Measurements from ENCODE around the gene PROSER3.
"Not testable (repeated sequence)": the region's sequence is repeated elsewhere in the genome, so short reads cannot be mapped to it uniquely, and the experiment has no call there.

The PROSER3 gene

DNA sequence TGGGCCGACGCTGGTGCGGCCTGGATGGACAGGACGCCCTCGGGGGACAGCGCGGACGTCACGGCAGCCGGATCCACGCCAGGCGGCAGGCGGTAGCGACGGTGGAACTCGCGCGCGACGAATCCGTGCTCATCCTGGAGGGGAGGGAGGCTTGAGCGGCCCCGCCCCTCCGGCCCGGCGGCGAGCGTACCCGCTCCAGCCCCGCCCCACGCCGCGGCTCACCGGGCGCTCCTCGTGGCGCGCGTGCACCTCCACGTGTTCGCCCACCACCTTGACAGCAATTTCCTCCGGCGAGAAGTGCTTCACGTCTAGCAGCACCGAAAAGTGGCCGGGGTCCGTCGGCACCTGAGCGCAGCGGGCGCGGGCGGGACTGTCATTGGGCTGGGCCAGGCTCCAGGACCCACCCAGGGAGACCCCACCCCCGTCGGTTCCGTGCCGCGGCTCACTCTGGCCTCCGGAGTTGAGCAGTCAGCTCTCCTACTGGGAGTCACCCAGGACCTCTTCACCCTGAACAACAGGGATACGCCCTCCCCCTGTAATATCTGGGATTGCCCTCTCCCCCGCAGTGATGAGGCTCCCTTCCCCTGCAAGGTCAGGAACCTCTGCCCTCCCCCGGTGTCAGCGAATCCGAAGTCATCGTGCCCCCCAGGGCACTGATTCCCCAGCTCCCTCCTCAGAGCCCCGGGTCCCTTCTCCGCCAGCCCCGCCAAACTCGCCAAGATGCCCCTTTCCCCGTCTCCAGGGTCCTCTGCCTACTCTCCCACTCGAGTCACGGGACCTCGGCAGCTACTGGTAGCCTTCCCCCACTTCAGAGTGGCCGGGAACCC, 2.2 kb upstream of the PROSER3 start:
- peak; percentile 32 for DNase-seq

DNA sequence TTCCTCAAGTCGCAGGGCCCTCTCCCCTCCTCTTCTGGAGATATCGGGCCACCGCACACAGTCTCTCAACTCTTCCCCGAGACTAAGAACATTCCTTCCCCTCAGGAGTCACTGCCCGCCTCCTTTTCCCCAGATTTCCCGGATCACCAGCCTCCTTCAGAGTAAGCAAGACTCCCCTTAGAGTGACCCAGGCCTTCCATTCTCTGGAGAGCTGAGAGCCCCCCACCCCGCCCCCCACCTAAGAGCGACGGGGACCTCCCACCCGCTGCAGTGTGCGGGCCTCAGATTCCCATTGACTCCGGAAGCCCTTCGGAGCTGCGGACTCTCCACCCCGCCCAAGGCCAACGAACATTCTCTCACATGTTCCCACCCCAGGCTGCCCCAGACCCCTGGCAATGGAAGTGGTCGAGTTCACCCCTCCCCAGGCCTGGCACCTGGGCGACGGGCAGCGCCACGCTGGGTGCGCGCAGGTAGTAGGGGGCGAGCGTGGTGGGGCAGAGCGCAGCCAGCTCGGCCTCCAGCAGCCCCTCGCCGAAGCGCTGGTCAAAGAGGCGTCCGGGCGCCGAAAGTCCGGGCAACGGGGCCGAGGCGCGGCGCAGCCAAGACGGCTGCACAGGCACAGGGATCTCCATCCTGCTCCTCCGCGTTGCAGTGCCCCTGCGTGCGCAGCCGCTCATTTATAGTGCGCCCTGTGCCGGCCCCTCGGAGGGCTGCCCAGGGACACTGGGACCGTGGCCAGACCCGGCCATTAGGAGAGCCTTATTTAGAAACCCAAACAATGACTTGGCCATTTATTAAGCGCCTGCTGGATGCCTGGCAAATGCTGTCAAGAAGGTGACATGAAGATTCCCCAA, 1.4 kb upstream of the PROSER3 start, which contains the start of gene HSPB6:
TSS of gene HSPB6 (minus strand) at position 653 of the 854 bp plus-strand sequence. CDS start at position 632, 21 bp downstream.
- DNase-seq, result no peak

DNA sequence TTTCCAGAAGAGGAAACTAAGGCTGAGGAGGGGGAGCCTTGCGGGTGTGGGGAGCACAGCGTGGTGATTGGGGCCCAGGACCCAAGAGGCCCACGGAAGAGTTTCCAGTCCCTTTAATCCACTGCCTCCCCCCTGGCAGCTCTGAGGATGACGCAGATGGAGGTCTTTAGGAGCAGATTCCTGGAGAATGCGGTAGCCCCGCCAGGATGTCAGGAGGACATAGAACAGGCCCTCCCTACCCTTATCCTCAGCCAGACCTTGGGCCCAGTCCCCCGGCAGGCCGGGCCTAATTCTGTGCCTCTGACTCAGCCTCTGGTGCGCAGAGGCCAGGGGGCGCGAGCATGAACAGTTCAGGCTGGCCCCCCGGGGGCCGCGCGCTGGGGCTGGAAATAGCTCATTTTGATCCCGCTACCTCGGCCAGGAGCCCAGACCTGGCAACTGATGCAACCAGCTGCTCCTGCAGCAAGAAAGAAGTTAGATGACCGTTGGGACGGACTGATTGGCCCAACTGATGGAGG, 686 bp upstream of the PROSER3 start:
- DNase-seq, result peak; percentile 65

DNA sequence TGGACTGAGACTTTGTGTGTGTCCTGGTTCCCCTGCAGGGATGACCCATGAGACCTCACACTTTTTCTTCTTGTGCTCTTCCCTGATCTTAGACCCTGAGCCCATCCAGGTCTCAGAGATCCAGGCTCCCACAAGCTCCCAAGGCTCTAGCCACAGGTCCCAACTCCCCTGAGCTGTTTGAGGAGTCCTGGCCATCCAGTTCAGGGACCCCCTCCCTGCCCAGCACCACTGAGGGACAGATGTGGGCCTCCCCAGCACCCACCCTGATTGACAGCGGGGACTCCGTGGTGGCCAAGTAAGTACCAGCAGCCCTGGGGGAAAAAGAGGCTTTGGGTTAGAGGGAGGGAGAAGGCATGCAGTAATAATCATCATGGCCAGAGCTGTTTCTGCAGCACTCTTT, 1.7 kb downstream of the PROSER3 start:
- DNase-seq, result no peak

DNA sequence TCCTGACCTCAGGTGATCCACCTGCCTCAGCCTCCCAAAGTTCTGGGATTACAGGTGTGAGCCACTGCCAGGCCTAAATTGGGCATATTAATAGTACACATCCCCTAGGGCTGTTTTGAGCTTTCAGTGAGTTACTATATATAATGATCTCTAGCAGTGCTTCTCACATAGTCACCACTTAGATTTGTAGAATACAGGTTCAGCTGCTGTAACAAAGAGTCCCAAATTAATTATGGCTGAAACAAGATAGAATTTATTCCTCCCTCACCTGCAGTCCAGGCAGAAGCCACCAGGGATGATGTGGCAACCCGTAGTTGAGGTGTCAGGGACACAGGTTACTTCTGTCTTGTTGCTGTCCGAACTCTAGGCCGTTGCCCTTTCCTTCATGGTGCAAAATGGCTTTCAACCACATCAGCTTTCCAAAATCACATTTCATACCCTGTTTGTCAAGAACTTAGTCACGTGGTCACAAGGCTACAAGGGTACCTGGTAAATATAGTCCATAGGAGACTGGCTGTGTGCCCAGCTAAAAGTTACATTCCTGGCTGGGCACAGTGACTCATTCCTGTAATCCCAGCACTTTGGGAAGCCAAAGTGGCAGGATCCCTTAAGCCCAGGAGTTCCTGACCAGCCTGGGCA, 2.9 kb downstream of the PROSER3 start:
- no peak for DNase-seq

DNA sequence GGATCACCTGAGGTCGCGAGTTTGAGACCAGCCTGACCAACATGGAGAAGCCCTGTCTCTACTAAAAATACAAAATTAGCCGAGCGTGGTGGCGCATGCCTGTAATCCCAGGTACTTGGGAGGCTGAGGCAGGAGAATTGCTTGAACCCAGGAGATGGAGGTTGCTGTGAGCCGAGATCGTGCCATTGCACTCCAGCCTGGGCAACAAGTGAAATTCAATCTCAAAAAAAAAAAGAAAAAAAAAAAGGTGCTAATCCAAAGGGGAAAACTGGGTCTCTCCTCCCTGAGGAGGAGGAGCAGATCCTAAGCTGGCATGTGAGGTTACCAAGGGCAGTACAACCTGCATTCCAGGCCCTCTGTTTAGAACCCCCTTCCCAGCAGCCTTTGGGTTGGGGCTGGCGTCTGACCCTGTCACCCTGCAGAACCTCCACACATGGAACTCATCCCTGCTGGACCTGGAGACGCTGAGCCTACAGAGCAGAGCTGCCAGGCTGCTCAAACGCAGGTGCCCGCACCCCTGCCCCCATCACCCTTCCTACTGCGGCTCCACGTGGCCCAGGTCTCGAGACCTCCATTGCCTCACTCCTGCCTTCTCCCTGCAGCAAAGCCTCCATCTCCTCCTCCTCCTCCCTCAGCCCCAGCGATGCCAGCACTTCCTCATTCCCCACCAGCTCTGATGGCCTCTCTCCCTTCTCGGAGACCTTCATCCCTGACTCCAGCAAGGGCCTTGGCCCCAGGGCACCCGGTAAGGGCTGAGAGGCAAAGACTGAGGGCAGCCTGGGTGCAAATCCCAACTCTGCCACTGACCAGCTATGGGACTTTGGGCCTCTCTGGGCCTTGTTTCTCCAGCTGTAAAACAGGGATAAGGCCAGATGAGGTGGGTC, 6.7 kb downstream of the PROSER3 start:
- DNase-seq, result no peak

DNA sequence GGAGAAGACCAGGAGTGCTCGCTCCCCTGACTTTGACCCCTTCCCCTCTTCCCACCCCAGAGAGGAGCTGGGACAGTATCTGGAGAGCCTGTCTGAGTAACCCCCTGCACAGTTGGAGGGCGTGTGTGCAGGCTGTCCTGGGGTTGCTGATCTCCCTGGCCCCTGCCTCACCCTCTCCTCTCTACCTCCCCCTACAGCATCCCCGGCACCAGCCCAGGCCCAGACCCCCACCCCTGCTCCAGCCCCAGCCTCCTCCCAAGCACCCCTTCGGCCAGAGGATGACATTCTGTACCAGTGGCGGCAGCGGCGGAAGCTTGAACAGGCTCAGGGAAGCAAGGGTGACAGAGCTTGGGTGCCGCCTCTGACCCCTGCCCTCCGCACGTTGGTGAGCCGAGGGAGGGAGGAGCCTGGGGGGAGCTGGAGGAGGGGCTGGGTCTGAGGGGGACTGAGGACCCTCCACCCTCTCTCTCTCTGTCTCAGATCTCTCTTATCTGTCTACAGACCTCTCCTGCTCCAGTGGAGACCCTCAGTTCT, 8.7 kb downstream of the PROSER3 start:
- DNase-seq, result no peak

DNA sequence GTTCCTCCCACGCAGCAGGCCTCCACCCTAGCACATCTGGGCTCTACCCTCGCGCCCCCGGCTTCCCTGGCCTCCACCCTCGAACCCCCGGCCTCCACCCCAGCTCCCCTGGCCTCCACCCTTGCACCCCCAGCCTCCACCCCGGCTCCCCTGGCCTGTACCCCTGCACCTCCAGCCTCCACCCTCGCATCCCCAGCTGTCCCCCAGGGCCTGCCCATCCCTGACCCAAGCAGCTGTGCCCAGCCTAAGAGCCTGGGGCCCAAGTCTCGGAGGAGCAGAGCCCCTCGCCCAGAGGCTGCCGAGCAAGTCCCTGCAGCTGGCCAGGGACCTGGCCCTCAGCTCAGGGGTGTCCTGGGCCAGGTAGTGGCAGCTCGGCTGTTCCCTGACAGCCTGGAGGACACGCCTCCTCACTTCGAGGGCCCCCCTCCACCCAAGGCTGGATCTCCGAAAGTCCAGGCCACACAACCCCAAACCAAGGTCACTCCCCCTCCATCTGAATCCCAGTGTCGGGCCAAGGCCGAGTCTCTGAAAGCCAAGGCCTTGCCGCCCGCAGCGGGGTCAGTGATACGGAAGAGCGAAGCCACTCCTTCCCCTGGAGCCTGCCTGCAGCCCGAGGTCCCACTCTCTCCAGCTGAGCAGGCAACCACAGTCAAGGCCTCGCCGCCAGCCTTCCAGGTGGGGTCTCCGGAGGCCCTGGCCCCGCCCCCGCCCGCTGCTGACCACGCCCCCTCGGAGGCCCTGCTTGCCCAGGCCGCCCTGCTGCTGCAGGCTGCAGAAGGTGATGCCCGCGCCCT, 9.5 kb downstream of the PROSER3 start:
- no peak for DNase-seq

DNA sequence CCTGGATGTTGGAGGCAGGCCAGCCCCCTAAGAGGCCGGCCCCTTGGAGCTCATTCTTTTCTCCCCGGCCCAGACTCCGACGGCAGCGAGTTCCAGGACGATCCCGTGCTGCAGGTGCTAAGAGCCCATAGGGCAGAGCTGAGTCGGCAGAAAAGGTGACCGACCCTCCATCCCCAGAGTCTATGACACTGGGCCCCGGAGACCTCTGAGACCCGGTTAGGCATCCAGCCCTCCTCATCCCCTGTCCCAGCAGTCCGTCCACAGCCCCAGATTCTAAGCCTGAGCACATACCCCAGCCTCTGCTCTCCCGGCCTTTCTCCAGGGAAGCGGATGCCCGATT, 10.1 kb downstream of the PROSER3 start:
- DNase-seq, result no peak

DNA sequence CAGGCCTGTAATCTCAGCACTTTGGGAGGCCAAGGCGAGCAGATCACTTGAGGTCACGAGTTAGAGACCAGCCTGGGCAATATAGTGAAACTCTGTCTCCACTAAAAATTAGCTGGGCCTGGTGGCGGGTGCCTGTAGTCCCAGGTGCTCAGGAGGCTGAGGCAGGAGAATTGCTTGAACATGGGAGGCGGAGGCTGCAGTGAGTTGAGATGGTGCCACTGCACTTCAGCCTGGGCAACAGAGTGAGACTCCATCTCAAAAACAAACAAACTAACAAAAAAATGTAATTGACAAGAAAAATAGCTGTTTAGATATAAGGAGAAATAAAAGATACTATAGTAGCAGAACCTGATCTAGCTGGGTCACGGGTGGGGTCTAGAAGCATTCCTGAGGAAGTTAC, 14.4 kb downstream of the PROSER3 start:
- not testable (repeated sequence) for DNase-seq

DNA sequence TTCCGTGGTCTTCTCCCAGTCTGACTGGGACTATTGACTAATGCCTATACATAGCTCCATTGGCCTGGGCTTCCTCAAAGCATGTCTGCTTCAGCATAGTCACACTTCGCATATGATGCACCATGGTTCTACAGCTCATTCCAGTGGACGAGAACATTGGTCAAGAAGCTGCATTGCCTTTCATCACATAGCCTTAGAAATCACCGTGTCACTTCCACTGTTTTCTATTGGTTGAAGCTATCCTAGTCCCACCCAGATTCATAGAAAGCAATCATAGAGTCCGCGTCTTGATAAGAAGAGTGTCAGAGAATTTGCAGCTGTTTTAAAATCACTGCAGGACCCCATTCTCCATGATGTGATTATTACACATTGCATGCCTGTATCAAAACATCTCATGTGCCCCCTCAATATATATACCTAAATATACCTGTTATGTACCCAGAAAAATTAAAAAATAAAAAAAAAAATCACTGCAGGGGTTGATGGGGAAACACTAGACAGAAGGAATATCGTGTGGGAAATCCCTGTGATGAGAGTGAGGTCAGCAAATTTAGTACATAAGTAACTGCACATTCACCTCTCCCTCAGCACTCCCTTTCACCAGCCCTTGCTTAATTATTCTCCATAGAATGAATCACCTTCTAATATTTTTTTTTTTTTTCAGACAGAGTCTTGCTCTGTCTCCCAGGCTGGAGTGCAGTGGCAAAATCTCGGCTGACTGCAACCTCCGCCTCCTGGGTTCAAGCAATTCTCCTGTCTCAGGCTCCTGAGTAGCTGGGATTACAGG, 15.2 kb downstream of the PROSER3 start:
- no peak for DNase-seq

DNA sequence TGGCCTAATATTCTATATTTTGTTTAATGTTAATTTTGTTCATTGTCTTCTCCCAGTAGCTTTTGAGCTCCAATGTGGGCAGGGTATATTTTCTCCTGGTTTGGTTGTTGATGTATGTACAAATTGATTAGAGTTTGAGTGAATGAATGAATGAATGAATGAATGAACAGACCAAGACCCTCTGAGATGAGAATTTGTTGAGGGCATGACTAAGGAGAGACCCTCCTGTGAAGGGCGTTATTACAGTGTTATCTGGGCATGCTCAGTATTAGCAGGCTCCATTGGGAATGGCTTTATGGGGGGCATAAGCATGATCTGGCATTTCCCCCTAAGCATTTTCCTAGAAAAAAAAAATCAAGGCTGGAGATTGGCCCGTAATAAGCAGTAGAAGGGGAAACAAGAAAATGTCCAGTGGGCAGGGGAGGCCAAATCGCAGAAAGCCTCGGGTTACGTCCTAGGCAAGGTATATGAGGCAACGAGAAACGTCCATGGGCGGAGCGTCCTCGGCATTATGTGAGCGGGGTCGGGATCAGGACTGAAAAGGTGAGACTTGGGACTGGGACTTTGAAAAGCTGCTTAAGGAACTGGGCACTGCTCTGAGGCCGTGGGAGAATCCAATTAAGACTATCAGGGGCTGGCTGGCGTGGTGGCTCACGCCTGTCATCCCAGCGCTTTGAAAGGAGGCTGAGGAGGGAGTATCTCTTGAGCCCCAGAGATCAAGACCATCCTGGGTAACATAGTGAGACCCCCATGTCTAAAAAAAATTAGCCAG, 16.5 kb downstream of the PROSER3 start:
- no peak for DNase-seq

DNA sequence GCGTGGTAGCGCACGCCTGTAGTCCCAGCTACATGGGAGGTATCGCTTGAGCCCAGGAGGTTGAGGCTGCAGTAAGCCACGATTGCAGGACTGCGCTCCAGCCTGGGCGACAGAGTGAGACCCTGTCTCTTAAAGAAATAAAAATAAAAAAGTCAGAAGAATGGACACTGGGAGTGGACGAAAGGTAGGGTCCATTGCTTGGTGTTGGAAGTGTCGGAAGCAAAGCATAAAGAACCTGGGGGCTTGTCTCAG, 17.0 kb downstream of the PROSER3 start:
- no peak for DNase-seq

DNA sequence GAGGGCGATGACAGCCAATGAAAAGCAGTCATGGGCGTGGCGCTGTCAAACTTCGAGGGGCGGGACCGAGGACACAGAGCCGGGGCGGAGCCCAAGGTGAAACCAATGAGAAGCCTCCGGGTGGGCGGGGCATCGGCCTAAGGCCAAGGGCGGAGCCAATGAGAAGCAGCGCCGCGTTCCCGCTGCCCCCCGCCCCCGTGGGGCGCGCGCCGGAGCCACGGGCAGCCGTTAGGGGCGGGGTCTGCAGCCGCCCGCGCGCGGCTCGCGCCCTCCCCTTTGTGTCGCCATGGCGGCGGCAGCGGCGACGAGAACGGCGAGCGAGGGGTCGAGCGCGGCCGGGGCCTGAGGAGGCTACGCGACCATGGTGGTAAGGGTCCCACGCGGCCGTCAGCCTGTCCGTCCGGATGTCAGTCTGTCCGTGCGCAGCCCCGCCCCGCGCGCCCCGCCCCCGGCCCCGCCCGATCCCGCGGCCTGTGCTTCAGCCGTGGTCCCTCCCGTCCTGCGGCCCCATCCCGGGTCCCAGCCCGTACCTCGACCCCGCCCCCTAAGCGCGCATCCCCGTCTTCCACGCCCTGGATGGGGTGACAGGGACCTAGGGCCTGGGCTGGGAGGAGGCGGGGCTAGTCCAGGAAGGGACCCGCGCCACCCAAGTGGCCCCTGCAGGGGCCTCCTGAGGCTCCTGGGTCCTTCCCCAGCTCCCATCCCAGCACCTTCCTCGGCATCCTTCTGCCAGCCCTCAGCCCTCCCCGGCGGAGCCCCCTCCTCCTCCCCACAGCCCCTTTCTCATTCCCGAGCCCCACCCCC, 17.5 kb downstream of the PROSER3 start, which contains the start of gene ARHGAP33:
TSS of gene ARHGAP33 (plus strand) at position 267 of the 804 bp plus-strand sequence. CDS start at position 362, 95 bp downstream.
- peak; percentile 92 for DNase-seq

DNA sequence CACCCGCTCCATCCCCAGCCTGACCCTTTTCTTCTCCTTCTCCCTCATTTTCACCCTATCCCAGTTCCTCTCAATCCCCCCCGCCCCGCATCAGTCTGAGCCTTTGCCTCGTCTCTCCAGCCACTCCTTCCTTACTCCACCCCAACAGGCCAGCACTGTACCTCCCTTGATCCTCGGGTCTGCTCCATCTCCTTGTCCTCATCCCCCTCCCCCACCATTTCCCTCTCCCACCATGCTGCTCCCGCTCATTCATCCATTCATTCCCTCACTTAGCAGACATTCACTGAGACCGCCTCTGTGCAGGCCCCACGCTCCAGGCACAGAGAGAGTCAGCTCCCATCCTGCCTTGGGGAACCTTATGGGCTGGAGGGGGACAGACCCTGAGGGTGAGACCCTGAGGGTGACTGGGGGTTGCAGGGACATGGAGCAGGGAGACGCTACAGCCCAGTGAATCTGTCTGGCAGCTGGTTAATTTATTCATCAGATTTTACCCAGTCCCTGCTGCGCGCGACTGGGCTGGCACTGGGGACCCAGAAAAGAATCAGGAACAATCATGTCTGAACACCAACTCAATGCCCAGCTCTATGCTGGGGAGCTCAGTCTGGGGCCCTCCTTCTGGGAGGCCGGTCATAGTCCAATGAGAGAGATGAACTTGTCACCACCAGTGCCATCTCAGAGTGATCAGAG, 18.3 kb downstream of the PROSER3 start:
- DNase-seq, result no peak

DNA sequence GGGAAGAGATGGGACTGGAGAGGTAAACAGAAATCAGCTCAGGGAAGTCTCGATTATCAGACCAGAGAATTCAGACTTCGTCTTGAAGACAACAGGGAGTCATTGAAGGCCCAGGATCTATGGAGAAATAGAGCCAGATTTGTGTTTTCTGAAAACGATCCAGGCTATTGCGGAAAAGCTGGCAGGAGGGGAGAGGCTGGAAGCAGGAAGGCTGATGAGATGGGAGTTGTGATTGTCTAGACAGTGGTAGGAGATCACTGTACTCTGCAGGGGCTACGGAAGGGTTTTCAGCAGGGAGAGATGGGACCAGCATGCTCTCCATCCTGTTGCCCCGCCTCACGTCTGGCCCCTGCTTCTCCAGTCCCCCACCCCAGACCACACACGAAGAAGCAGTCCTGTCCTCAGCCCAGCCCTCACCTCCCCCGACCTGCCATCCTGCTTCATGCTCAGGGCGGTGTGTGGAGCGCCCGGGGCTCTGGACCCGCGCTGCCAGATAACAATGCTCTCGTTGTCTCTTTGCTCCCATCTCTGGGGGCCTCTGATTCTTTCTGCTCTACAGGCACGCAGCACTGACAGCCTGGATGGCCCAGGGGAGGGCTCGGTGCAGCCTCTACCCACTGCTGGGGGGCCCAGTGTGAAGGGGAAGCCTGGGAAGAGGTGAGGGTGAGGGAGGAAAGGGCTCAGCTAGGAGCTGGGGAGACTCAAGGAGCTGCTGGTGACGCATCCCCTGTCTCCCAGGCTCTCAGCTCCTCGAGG, 19.3 kb downstream of the PROSER3 start:
- no peak for DNase-seq

DNA sequence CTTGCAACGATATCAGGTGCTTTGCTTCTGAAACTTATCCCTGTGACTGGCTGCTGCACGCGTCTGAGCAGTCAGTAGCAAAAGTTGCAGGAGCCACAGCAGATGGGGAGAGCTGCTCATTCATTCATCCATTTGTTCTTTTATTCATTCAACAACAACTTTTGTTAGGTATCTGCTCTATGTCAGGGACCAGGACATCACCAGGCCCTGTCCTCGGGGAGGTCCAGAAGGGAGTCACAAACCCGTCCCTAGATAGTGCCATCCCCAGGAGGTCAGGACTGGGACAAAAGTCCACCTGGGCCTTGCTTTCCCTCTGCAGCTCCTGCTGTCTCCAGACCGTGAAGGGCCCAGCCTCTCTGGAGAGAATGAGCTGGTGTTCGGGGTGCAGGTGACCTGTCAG, 20.0 kb downstream of the PROSER3 start:
- no peak for DNase-seq
